Spleen (tissue), 11 donors: ENCODE results near the gene TMEM114. TPM values are rescaled to one million over a fixed set of nuclear protein-coding genes. Genes with fewer than 3 reads are reported as not detected.

ENCODE experiments used
- DNase-seq: peaks from one replicate; pipeline ENCODE4 v3.0.0-alpha.2; 2020
- H3K27ac ChIP-seq, 8 donors: fragments of 200-600 bp; sonication (generic) in 7 of 8; 1 replicate in 4 of 8; 2 replicates in 4 of 8; pipeline versions ENCODE4 v1.5.0 to v1.8.0; 2016 to 2021; ENCODE audit warnings: inconsistent platforms in 4 of 8, mild to moderate bottlenecking in 4 of 8, moderate library complexity in 1 of 8
- H3K27me3 ChIP-seq, 7 donors: fragments of 200-600 bp; sonication (generic) in 6 of 7; replicated peaks in 1 of 7; 1 replicate in 4 of 7; 2 replicates in 3 of 7; pipeline versions ENCODE4 v1.5.0 to v1.8.0; 2016 to 2021; ENCODE audit warnings: inconsistent platforms in 3 of 7, mild to moderate bottlenecking in 1 of 7
- H3K36me3 ChIP-seq, 6 donors: fragments of 200-600 bp; sonication (generic) in 5 of 6; 1 replicate in 4 of 6; 2 replicates in 2 of 6; pipeline versions ENCODE4 v1.5.0 to v1.8.0; 2016 to 2021; ENCODE audit warnings: inconsistent platforms in 2 of 6
- H3K4me1 ChIP-seq, 6 donors: fragments of 200-600 bp; sonication (generic) in 5 of 6; 1 replicate in 3 of 6; 2 replicates in 3 of 6; pipeline versions ENCODE4 v1.5.0 to v1.8.0; 2016 to 2021; ENCODE audit warnings: inconsistent platforms in 3 of 6
- H3K4me3 ChIP-seq, 8 donors: fragments of 200-600 bp; sonication (generic) in 7 of 8; 1 replicate in 4 of 8; 2 replicates in 4 of 8; pipeline versions ENCODE4 v1.5.0 to v1.8.0; 2016 to 2021; ENCODE audit warnings: inconsistent platforms in 4 of 8, mild to moderate bottlenecking in 4 of 8, moderate library complexity in 2 of 8
- H3K9me3 ChIP-seq, 8 donors: fragments of 200-600 bp; sonication (generic) in 7 of 8; 1 replicate in 4 of 8; 2 replicates in 4 of 8; pipeline versions ENCODE4 v1.5.0 to v1.8.0; 2016 to 2021; ENCODE audit warnings: inconsistent platforms in 4 of 8
- POLR2A ChIP-seq, 3 donors: fragments of 450-650 bp; IDR thresholded peaks; one replicate each; pipeline ENCODE4 v1.5.1; 2017; ENCODE audit warnings: antibody characterized with exemption in 3 of 3, mild to moderate bottlenecking in 1 of 3
- POLR2AphosphoS5 ChIP-seq, 3 donors: sonication (generic); formaldehyde crosslinking; IDR thresholded peaks; one replicate each; pipeline ENCODE4 v1.5.1; 2017; ENCODE audit warnings: antibody characterized with exemption in 3 of 3
- WGBS, 5 donors: extraction: QIAGEN DNeasy Blood & Tissue Kit in 3 of 5; methylation state at CpG; one replicate each; pipeline versions ENCODE4 v1.1.5 to v1.1.7; 2013 to 2018; 5-methylcytosine and 5-hydroxymethylcytosine counted together
- intact Hi-C: fragments of 100-400 bp; cut with DNase I; formaldehyde crosslinking; loops from one replicate; pipeline ENCODE4 v1.15.0; 2023; ENCODE audit warnings: low total_unique reads
- polyA plus RNA-seq, 3 donors: library from polyadenylated mRNA; stranded (reverse); fragments of 200-250 nt; gene quantifications; one replicate each; pipeline ENCODE4 v1.2.1, GENCODE V29; 2013
- total RNA-seq, 7 donors: library from RNA; depleted of rRNA in 3 of 7; stranded (reverse); fragments of >200 nt in 3 of 7; fragmentation: NEBNext Ultra II Directional in 4 of 7; extraction: Animal tissue kit (Norgen Biotek cat#: 25700) in 4 of 7; gene quantifications; one replicate each; pipeline versions ENCODE4 v1.1.0 to v1.2.1, GENCODE V29; 2016 to 2021
- TF ChIP-seq, protein P1 (sequence below), 11 experiments: fragments of 200-600 bp in 7 of 11; fragments of 450-650 bp in 4 of 11; sonication (generic) in 4 of 11; IDR thresholded peaks in 8 of 11; conservative IDR thresholded peaks in 3 of 11; 1 replicate in 7 of 11; 2 replicates in 4 of 11; pipeline versions ENCODE4 v1.4.0 to v1.8.0; 2016 to 2021; ENCODE audit warnings: antibody characterized with exemption in 11 of 11, inconsistent platforms in 4 of 11, mild to moderate bottlenecking in 1 of 11
- donor health status: healthy with polysubstance abuse.
- donor health status: DM: no; HTN: no; CAD: no; lungs with moderate emphysema.
- donor health status: DM: no; HTN: no; CAD: no.
- donor health status: Bipolar disorder and iron deficiency.
- donor health status: healthy.
- donor health status: DM: no; HTN: no; CAD: no.
- donor health status: DM: yes; HTN: yes; CAD: no.

TMEM114 gene
- total and polyA plus RNA-seq, 10 donors, result not detected

DNA sequence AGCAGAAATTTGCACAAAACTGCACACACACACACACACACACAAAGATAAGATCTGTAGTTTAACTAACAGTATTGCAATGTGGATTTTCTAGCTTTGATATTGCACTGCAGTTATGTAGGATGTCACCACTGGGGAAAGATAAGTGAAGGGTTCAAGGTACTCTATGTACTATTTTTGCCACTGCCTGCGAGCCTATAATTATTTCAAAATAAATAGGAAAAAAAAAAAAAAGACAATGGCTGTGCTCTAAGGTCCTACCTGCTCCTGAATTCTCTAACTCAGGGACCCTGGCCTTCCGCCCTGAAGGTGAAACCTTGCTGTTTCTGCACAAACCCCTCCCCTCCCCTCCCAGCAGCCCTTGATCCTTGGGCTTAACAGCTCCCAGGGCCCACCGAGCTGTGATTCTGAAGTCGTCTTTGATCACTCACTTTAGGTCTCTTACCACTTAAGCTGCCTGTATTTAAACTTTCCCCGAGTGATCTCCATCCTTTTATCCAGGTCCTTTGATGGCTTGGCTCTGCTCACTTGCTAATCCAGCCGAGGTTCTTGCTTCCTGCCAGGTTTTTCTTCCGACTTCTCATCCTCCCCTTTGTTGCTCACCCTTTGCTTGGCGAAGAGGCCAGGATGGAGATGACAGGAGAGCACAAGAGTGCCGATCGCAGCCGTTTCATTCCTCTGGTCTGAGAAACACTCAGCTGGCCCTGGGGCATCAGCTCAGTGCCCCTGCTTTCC is 37.7 kb downstream of the TMEM114 start:
- H3K27me3 ChIP-seq, result peaks cover 0 to 81% (median 4%) of the 10 kb centered on the region in 7 donors
- intact Hi-C loops, result no loop called here

DNA sequence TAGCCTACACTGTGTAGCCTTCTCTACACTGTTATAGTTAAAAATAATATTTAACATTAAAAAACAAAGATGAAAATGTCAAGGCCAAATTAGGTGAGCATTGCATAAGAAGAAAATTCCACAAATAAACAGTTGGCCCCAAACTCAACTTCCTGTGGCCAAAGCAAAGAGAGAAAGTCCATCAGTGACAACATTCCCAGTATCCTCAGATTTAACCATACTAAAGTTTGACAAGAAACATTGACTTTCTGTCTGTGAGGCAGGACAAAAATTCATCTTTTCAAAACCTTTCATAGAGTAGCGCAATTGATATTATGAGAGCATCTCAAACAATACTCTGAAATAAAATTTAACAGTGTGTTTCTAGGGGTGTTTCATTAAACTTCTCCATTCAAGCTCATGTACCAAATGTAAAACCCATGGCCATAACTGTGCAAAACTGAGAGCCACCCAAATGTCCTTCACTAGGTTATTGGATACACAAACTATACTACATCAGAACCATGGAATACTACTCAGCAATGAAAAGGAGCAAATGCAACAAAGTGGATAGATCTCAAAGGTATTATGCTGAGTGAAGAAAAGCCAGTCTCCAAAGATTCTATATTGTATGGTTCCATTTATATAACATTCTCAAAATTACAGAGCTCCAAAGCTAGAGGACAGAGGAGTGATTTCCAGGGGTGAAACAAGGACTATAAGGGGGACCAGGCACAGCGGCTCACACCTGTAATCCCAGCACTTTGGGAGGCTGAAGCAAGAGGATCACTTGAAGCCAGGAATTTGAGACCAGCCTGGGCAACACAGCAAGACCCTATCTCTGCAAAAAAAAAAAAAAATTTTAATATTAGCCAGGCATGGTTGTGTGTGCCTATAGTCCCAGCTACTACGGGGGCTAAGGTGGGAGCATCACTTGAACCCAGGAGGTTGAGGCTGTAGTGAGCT is 38.7 kb downstream of the TMEM114 start:
- intact Hi-C loops, result no loop called here
- 83 to 89% (median 89%) methylated on average over 3 of the region's 3 CpGs for WGBS, 5 donors

More for the DNA sequence above, 37.7 kb downstream of the TMEM114 start:
- Histone ChIP-seq H3K4me1 (no peaks in the 10 kb centered on the region), H3K27ac (no peak overlapping the region), H3K4me3 (no peak overlapping the region), H3K9me3 (no peaks in the 10 kb centered on the region), H3K36me3 (no peaks in the 10 kb centered on the region)
- TF ChIP-seq POLR2A (IDR thresholded peaks at IDR 0.05) (no peak), POLR2AphosphoS5 (IDR thresholded peaks at IDR 0.05) (no peak)
- TF ChIP-seq, protein P1, sequence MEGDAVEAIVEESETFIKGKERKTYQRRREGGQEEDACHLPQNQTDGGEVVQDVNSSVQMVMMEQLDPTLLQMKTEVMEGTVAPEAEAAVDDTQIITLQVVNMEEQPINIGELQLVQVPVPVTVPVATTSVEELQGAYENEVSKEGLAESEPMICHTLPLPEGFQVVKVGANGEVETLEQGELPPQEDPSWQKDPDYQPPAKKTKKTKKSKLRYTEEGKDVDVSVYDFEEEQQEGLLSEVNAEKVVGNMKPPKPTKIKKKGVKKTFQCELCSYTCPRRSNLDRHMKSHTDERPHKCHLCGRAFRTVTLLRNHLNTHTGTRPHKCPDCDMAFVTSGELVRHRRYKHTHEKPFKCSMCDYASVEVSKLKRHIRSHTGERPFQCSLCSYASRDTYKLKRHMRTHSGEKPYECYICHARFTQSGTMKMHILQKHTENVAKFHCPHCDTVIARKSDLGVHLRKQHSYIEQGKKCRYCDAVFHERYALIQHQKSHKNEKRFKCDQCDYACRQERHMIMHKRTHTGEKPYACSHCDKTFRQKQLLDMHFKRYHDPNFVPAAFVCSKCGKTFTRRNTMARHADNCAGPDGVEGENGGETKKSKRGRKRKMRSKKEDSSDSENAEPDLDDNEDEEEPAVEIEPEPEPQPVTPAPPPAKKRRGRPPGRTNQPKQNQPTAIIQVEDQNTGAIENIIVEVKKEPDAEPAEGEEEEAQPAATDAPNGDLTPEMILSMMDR (IDR thresholded peaks at IDR 0.05 in 8 of 11, conservative IDR thresholded peaks at IDR 0.05 in 3 of 11), result no peak
- 22 to 32% (median 26%) methylated on average over 11 of the region's 11 CpGs for WGBS, 5 donors
- DNase-seq, result no peak

DNA sequence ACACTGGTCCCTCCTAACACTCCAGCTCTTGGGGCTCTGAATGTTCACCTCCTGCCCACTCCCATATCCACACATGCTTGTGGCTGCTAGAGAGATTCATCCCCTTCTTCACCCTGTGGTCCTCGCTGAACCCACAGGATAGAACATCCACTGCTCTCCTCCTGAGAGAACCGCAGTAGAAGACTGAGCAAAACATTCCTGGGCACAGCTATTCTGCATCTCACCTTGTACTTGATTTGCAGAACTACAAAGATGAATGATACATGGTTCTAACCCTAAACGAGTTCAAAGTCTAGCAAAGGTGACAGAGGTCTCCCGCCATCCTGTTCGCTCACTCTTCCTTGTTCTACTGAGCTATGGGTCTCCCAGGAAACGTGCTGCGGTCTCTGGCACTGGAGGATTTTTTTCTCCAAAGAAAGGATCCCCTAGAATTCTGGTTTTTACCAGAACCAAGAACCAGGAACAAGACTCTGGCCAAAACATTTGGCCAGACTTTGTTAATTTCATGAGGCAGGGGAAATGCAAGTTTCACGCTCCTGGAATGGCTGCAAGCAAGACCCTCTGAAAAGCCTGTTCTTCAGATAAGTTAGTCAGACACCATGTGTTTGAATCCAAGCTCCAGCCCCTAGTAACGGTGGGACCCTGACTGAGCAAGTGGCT is 39.5 kb downstream of the TMEM114 start:
- no peak for DNase-seq

More for the DNA sequence above, 38.7 kb downstream of the TMEM114 start:
- TF ChIP-seq POLR2A (IDR thresholded peaks at IDR 0.05), result no peak
- TF ChIP-seq, protein P1 (IDR thresholded peaks at IDR 0.05 in 8 of 11, conservative IDR thresholded peaks at IDR 0.05 in 3 of 11), result no peak
- Histone ChIP-seq H3K27me3 (peaks cover 0 to 91% (median 4%) of the 10 kb centered on the region in 7 donors), H3K4me3 (no peak overlapping the region), H3K36me3 (no peaks in the 10 kb centered on the region), H3K4me1 (no peaks in the 10 kb centered on the region), H3K27ac (no peak overlapping the region), H3K9me3 (no peaks in the 10 kb centered on the region)
- no peak for DNase-seq

More for the DNA sequence above, 39.5 kb downstream of the TMEM114 start:
- no peak overlapping the region for H3K27ac ChIP-seq
- peaks cover 0 to 84% (median 4%) of the 10 kb centered on the region in 7 donors for H3K27me3 ChIP-seq
- intact Hi-C loops, result no loop called here
- no peaks in the 10 kb centered on the region for H3K9me3 ChIP-seq
- H3K36me3 ChIP-seq, result no peaks in the 10 kb centered on the region
- TF ChIP-seq POLR2AphosphoS5 (IDR thresholded peaks at IDR 0.05) (no peak), POLR2A (IDR thresholded peaks at IDR 0.05) (no peak)
- TF ChIP-seq, protein P1 (IDR thresholded peaks at IDR 0.05 in 8 of 11, conservative IDR thresholded peaks at IDR 0.05 in 3 of 11), result no peak
- H3K4me1 ChIP-seq, result no peaks in the 10 kb centered on the region
- H3K4me3 ChIP-seq, result no peak overlapping the region
- WGBS, 5 donors, result 62 to 78% (median 77%) methylated on average over 9 of the region's 9 CpGs
